T-helper 22 cell (primary cell): Measurements from ENCODE around the gene PIGW.

Experiments used
- DNase-seq: peaks from one replicate; pipeline ENCODE4 v3.0.0-alpha.2; 2020; ENCODE audit warnings: low read depth

PIGW gene

DNA sequence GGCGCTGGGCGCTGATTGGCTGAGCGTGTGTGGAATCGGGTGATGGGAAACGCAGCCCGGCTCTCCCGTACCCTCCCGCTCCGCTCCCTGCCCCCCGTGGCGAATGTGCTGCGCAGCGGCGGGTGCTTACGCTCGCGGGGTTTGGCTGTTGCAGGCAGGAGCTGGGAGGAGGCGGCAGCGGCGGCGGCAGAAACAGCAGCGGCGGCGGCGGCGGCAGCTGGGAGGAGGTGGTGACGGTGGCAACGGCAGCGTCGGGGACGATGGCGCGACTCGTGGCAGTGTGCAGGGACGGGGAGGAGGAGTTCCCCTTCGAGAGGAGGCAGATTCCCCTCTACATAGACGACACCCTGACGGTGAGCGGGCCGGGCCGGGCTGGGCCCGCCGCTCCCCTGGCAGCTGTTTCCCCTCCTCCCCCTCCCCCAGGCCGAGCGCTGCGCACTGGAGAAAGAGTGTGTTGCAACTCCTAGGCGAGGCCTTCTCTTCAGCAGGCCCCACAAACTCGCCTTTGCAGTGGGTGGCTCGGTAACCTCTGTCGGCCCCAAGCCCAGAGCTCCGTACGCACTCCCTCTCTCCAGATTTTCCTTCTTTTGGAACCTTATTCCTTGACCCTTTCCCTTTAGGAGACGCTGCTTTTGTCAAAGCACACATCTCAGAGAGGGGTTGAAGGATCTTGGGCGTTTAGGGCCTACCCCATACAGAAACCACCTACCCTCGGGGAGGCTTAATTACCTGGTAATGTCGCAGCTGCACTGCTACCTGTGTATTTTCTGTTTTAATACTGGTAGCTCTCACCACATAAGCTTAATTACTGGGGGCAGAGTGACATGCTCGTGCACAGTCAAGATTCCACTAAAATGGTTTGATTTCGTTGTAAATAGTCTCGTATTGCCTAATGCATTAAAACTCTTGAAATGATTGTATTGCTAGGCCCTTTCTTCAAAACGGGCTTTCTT, 11.0 kb downstream of the PIGW start:
- peak; percentile 96 for DNase-seq

DNA sequence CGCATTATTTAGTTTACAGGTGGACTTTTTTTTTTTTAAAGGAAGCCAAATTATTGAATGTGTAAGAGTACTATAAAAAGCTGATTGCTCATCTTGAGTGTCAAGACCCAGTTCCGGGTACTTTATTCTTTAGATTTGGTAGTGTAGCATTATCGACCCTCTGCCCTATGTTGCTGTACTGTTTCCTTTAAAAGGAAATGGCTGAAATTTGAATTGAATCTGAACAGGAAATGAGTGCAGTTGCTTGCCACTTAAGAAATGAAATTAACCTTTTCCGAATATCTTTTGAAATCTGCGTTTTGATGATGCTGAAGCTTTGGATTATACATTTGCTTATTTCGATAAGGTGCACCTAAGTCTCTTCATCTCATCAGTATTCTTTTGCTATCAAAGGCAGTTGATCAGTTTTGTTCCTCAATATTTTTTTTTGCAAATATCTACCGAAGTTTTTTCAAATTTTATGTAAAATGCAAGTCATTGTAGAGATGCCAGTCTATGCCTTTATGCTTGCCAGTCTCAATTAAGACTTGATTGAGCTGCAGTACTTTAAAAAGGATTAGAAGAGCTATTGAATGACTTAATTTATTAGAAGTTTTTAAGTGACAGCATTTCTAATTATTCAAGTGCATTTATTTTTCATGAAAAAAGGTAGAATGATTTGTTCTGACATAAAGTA, 11.8 kb downstream of the PIGW start:
- DNase-seq, result no peak

- no peak for DNase-seq
Observed at GRCh38 chr17:36547776-36548175, 13.0 kb downstream of the PIGW start.

DNA sequence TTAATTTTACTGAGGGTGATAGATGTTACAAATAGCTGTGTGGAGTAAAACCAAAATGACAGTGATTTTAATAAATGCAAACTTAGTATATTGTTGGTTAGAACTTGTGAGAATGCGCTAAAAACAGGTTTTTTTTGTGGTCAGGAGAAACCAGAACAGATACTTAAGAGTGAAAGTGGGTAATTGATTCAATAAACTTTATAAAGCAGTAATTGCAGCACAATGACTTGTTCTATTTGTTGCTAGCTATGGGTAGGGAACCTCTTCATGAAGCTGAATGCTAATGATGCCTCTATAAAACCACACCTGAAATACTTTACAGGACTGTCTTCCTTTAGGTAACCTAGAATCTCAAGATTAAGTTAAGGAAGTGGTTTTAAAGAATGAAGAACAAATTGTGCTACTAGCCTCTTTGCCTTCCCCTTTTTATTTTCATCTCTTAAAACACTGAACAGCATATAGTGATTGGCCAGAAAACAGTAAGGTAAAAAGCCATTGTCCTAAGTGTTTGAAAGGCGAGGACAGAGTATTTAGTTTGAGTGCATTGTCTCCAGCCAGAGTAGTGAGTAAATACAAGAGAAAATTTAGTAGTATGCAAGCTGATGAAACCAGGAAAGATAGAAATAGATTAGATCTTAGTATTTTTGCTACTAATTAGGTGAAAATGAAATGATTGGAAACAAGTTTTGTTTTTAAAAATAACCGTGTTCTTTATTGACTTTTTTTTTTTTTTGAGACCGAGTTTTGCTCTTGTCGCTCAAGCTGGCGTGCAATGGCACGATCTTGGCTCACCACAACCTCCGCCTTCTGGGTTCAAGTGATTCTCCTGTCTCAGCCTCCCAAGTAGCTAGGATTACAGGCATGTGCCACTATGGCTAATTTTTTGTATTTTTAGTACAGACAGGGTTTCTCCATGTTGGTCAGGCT, 16.0 kb downstream of the PIGW start:
- no peak for DNase-seq

GRCh38 chr17:36553459-36553858, 18.7 kb downstream of the PIGW start:
- DNase-seq, result no peak

DNA sequence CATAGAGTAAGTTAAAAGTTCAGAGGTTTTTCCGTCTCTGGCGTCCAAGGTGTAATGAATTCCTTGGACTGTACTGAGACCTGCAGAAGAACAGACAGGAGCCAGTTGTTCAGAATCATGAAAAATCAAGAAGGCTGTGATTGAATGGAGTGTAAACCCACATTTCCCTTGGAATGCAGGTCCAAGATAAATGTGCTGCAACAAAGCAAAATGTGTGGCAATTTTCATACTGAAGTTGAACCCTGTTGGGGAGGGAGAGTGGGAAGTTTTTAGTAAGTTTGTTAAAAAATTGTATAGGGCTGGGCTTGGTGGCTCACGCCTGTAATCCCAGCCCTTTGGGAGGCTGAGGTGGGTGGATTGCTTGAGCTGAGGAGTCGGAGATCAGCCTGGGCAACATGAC, 31.3 kb downstream of the PIGW start:
- DNase-seq, result no peak

GRCh38 chr17:36575028-36575427, 40.2 kb downstream of the PIGW start:
- no peak for DNase-seq

GRCh38 chr17:36576793-36577192, 42.0 kb downstream of the PIGW start:
- no peak for DNase-seq

DNA sequence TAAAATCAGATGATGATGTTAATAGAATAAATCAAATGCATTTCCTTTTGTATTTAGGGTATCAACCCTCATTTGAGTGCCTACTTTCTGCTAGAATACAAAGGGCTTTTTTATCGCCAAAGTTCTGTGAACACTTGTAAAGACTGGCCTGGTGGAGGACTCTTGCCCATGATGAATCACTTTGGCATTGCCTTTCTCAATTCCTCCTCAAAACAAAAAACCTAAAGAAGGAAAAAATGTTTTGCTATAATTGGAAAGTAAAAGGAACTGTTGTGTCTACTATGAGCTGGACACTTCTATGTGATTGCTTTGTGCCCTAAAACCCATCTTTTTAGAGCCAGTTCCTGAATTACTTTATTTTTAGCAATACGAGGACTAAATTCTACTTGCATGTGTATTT, 43.9 kb downstream of the PIGW start:
- DNase-seq, result no peak

- no peak for DNase-seq
Observed at GRCh38 chr17:36583787-36584186, 49.0 kb downstream of the PIGW start.

DNA sequence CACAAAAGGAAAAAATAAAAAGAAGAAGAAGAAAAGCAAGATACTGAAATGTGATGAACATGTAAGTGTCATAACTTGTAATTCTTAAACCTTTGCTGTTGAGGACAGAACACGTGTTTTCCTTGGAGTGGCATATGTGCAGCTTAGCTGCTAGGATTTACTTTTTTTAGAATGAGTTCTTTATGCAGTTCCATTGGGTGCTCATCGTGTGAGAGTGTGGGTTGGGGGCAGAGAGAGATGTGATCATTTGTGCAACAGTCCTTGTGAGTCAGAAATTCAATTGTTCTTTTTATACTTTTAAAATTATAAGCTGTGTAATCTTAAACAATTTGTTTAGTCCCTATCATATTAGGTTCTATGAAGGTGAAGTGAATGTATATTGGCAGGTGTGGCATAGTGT, 51.4 kb downstream of the PIGW start:
- no peak for DNase-seq
